Fibroblast of skin of right biceps (primary cell): Measurements from ENCODE around the gene POU2AF3.

Experiments
- DNase-seq: peaks from one replicate; pipeline ENCODE4 v3.0.0-alpha.2; 2013

Gene POU2AF3

DNA sequence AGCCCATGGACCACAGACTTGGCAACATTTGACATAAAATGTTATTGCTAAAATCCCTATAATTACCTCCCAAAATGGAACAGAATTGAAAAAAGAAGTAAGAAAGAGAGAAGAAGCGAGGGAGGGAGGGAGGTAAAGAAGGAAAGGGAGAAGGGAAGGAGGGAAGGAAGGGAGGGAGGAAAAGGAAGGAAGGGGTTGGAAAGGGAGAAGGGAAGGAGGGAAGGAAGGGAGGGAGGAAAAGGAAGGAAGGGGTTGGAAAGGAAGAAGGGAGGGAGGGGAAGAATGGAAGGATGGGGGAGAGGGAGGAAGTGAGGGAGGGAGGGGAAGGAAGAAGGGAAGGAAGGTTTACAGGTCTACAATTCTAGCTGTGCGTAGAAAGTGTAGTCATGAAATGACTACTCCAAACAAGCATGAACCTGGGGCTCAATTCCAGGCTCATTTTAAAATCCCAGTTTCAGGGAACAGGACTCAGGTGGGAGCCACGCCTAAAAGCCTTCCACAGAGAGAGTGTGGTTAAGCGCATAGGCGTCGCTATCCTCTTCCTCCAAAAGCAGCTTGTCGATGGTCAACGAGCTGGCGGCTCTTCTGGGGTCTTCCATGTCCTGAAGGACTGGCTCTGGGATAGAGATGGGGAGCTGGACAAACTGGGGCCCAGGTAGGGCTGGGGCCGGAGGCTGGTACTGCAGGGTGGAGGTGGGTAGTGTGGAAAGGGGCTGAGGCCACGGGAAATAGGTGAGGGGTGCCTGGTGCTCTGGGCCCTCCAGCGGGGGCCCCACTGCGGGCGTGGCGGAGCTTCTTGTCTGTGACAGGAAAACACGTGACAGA is 55.6 kb downstream of the POU2AF3 start:
- no peak for DNase-seq

GRCh38 chr11:111354601-111354891 is 56.2 kb downstream of the POU2AF3 start:
- no peak for DNase-seq

- DNase-seq = no peak
These were observed 56.8 kb downstream of the POU2AF3 start for GRCh38 chr11:111355101-111355500.

GRCh38 chr11:111355956-111356659 is 57.8 kb downstream of the POU2AF3 start:
- no peak for DNase-seq

DNA sequence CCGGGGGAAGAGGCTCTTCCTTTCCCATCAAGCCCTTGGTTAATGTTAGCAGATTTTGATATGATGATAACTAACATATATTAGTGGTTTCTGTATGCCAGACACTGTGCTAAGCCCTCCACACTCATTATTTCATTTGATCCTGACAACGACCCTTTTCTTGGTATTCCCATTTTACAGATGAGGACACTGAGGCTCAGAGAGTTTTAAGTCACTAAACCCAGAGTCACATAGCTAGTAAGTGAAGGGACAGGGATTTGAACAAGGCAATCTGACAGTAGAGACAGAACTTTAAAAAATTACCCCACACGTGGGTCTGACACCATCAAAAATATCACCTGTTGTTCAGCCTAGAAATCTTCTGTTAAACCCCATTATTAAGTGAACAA is 58.3 kb downstream of the POU2AF3 start:
- no peak for DNase-seq

GRCh38 chr11:111357150-111358037 is 59.0 kb downstream of the POU2AF3 start:
- DNase-seq = no peak
